GM12878 (cell line): ENCODE results near the gene FAM151A.

Source experiments
- EGR1 ChIP-seq, 2 experiments: IDR thresholded peaks; 1 replicate in 1 of 2; 2 replicates in 1 of 2; pipeline ENCODE4 v1.6.1; 2011 to 2012; ENCODE audit warnings: low read depth in 2 of 2, low read length in 2 of 2, borderline replicate concordance in 1 of 2, mild to moderate bottlenecking in 1 of 2, moderate library complexity in 1 of 2
- EZH2 ChIP-seq: IDR thresholded peaks from 2 replicates; pipeline ENCODE4 v1.6.1; 2012; ENCODE audit warnings: low read depth, mild to moderate bottlenecking, control low read depth, inconsistent platforms, low read length, borderline replicate concordance; ENCODE audit not compliant: control insufficient read depth
- FOXM1 ChIP-seq: IDR thresholded peaks from 2 replicates; pipeline ENCODE4 v1.6.1; 2012; ENCODE audit warnings: low read depth, mild to moderate bottlenecking, inconsistent platforms, low read length, moderate library complexity
- JUND ChIP-seq: IDR thresholded peaks from 2 replicates; pipeline ENCODE4 v1.6.1; 2012; ENCODE audit warnings: low read depth, mild to moderate bottlenecking, low read length, improper control_type of control experiment, moderate library complexity
- KDM1A ChIP-seq: fragments of 200-600 bp; sonication (generic); IDR thresholded peaks from 2 replicates; pipeline ENCODE4 v1.6.1; 2016; ENCODE audit warnings: borderline replicate concordance
- LARP7 ChIP-seq: fragments of 450-650 bp; IDR thresholded peaks from 2 replicates; pipeline ENCODE4 v1.6.1; 2017; ENCODE audit warnings: mild to moderate bottlenecking
- POLR2AphosphoS2 ChIP-seq: IDR thresholded peaks from 2 replicates; pipeline ENCODE4 v1.6.1; 2011; ENCODE audit warnings: low read depth, mild to moderate bottlenecking, low read length, improper control_type of control experiment, moderate library complexity
- SIN3A ChIP-seq: IDR thresholded peaks from 2 replicates; pipeline ENCODE4 v1.6.1; 2012; ENCODE audit warnings: low read depth, low read length, improper control_type of control experiment
- TF ChIP-seq, protein P1 (sequence below), 3 experiments: IDR thresholded peaks in 2 of 3; conservative IDR thresholded peaks in 1 of 3; 2 replicates each; pipeline ENCODE4 v1.5.1; 2011; ENCODE audit warnings: low read depth in 3 of 3, low read length in 3 of 3, mild to moderate bottlenecking in 3 of 3, control low read depth in 2 of 3, moderate library complexity in 2 of 3, inconsistent platforms in 1 of 3, mixed read lengths in 1 of 3; ENCODE audit not compliant: control insufficient read depth in 2 of 3, insufficient read depth in 1 of 3; ENCODE audit errors: extremely low read depth in 1 of 3
- TF ChIP-seq, protein P2 (sequence below): IDR thresholded peaks from 2 replicates; pipeline ENCODE4 v1.6.1; 2012; ENCODE audit warnings: low read depth, low read length, improper control_type of control experiment
- TF ChIP-seq, protein P3 (sequence below): IDR thresholded peaks from 2 replicates; pipeline ENCODE4 v1.6.1; 2011; ENCODE audit warnings: low read depth, low read length, improper control_type of control experiment, borderline replicate concordance

DNA sequence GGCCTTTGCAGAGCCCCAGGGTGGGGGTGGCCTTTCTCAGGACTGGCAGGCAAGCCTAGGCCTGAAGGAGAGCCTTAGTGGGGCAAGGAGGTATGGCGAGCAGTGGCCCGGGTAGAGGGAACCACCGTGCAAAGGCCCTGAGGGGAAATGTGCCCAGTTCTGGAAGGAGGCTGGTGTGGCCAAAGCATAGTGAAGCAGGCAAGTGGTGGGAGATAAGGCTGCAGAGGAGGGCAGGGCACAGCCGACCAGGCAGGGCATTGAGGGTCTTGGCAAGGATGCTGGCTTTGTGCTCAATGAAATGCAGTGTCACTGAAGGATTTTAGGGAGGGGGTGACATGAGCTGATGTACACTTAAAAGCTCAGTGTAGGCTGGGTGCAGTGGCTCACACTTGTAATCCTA lies 41.0 kb upstream of the FAM151A start:
- TF ChIP-seq, protein P1, sequence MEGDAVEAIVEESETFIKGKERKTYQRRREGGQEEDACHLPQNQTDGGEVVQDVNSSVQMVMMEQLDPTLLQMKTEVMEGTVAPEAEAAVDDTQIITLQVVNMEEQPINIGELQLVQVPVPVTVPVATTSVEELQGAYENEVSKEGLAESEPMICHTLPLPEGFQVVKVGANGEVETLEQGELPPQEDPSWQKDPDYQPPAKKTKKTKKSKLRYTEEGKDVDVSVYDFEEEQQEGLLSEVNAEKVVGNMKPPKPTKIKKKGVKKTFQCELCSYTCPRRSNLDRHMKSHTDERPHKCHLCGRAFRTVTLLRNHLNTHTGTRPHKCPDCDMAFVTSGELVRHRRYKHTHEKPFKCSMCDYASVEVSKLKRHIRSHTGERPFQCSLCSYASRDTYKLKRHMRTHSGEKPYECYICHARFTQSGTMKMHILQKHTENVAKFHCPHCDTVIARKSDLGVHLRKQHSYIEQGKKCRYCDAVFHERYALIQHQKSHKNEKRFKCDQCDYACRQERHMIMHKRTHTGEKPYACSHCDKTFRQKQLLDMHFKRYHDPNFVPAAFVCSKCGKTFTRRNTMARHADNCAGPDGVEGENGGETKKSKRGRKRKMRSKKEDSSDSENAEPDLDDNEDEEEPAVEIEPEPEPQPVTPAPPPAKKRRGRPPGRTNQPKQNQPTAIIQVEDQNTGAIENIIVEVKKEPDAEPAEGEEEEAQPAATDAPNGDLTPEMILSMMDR (IDR thresholded peaks at IDR 0.05 in 2 of 3, conservative IDR thresholded peaks at IDR 0.05 in 1 of 3; ENCODE audit: control insufficient read depth in 2 of 3, extremely low read depth in 1 of 3, insufficient read depth in 1 of 3, low read depth in 3 of 3, low read length in 3 of 3) = no peak
- TF ChIP-seq EGR1 (IDR thresholded peaks at IDR 0.05; ENCODE audit: borderline replicate concordance in 1 of 2, low read depth in 2 of 2, low read length in 2 of 2) = no peak
- TF ChIP-seq LARP7 = no peak
- no peak for TF ChIP-seq KDM1A
- no peak for TF ChIP-seq POLR2AphosphoS2
- TF ChIP-seq EZH2 = no peak
- no peak for TF ChIP-seq FOXM1
- TF ChIP-seq, protein P2, sequence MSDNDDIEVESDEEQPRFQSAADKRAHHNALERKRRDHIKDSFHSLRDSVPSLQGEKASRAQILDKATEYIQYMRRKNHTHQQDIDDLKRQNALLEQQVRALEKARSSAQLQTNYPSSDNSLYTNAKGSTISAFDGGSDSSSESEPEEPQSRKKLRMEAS = no peak
- TF ChIP-seq SIN3A = no peak
- TF ChIP-seq, protein P3, sequence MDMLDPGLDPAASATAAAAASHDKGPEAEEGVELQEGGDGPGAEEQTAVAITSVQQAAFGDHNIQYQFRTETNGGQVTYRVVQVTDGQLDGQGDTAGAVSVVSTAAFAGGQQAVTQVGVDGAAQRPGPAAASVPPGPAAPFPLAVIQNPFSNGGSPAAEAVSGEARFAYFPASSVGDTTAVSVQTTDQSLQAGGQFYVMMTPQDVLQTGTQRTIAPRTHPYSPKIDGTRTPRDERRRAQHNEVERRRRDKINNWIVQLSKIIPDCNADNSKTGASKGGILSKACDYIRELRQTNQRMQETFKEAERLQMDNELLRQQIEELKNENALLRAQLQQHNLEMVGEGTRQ = no peak
- TF ChIP-seq JUND = no peak
